AG04449 (cell line): ENCODE measurements around the gene COL9A1.
"Not testable (repeated sequence)": the region's sequence is repeated elsewhere in the genome, so short reads cannot be mapped to it uniquely, and the experiment has no call there.

ENCODE experiments used
- CTCF ChIA-PET: fragments of 350-600 bp; formaldehyde crosslinking; extraction: SDS; loops from one replicate; lab custom pipeline; 2021; ENCODE audit warnings: antibody characterized with exemption; lab: Yijun Ruan, JAX
- POLR2A ChIA-PET: fragments of 400-600, 350-600 bp; formaldehyde crosslinking; extraction: SDS; loops from one replicate; lab custom pipeline; 2020; ENCODE audit warnings: antibody characterized with exemption, inconsistent platforms; lab: Yijun Ruan, JAX
- DNase-seq: peaks from one replicate; pipeline ENCODE4 v3.0.0-alpha.2; 2010; ENCODE audit warnings: low read depth, low spot score
- H3K4me3 ChIP-seq: 2 replicates; pipeline ENCODE4 v1.5.1; 2011; ENCODE audit warnings: low read depth, mild to moderate bottlenecking, control low read depth, low read length
- TF ChIP-seq, protein P1 (sequence below): IDR thresholded peaks from one replicate; pipeline ENCODE4 v1.5.1; 2011; ENCODE audit warnings: mild to moderate bottlenecking, moderate library complexity, low read length, control low read depth, inconsistent platforms; ENCODE audit not compliant: insufficient read depth; ENCODE audit errors: missing control alignments

COL9A1 gene

DNA sequence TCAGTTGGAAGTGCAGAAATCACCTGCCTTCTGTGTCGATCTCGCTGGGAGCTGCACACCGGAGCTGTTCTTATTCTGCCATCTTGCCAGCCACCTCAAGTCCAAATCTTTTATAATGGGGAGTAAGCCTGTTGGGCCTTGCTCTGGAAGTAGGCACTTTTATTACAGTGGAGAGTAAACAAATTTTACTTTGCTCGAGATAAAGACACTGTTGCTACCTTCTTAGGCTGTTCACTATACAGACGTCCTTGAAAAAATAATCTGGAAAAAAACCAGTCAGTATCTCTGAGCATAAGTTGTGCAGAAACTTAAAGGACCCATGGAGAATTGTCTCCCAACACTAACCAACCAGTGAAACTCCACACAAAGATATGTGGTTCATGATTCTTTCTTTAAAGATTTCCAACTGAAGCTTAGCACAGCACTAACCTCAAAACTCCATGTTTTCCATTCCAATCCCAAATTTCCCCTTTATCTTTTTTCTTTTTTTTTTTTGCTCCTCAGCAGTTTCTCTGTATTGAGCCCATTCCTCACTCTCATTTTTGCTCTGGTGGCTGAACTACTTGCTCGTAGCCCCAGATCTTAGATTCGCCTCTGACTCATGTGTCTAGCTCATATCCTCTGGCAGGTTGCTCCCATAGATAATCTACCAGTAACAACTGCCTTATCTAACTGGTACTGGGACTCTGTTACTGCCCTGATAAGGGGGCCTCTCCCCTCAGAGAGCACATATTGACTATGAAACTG is 34.3 kb upstream of the COL9A1 start:
- TF ChIP-seq, protein P1, sequence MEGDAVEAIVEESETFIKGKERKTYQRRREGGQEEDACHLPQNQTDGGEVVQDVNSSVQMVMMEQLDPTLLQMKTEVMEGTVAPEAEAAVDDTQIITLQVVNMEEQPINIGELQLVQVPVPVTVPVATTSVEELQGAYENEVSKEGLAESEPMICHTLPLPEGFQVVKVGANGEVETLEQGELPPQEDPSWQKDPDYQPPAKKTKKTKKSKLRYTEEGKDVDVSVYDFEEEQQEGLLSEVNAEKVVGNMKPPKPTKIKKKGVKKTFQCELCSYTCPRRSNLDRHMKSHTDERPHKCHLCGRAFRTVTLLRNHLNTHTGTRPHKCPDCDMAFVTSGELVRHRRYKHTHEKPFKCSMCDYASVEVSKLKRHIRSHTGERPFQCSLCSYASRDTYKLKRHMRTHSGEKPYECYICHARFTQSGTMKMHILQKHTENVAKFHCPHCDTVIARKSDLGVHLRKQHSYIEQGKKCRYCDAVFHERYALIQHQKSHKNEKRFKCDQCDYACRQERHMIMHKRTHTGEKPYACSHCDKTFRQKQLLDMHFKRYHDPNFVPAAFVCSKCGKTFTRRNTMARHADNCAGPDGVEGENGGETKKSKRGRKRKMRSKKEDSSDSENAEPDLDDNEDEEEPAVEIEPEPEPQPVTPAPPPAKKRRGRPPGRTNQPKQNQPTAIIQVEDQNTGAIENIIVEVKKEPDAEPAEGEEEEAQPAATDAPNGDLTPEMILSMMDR, result no peak
- POLR2A ChIA-PET, result interaction anchor here (0.5 kb wide), 1 partner anchor 336 kb away, joined by 3 read pairs; no protein-coding TSS in a partner anchor
- CTCF ChIA-PET, result interaction anchor here (1.7 kb wide), 1 partner anchor 34 kb away, joined by 5 read pairs; no protein-coding TSS in a partner anchor
- no peak overlapping the region for H3K4me3 ChIP-seq
- no peak for DNase-seq

DNA sequence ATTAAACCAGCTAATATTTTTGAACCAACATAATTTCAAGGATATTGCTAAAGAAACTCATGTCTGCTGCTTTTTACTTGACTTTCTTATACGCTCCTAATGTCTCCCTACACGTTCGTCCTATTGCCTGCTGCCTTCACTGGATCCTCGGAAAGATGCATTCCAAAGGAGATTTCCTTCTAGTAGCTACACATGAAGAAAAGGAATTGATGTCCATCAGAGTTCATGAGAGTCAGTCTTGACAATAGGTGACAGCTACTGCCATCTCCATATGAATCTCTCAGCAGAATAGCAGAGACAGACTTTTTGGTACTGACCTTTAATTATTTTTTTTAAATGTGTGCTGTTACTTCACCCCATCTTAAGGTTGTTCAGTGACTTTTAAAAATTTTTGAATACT is 24.2 kb upstream of the COL9A1 start:
- no peak for DNase-seq
- TF ChIP-seq, protein P1, result no peak
- no peak overlapping the region for H3K4me3 ChIP-seq
- CTCF ChIA-PET, result interaction anchor here (1.1 kb wide), 1 partner anchor 42 kb away, joined by 4 read pairs; no protein-coding TSS in a partner anchor
- POLR2A ChIA-PET, result no interaction called here

DNA sequence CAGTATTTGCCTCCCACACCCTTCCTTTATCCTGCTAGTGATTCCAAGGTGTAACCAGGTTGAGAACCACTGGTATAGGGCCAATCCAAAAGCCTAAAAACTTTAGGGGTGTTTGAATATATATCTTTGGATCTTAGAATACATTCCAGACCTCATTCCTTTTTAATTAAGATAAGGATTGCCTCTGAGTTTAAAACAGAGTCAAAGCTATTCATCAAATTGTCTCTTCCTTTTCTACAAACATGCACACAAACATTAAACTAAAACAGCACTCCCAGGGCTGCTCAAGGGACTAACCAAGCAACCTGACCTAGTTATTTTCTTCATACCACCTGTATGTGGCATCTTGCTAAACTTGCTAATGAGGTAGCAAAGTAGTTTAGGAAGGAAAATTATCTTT is 22.1 kb upstream of the COL9A1 start:
- no peak for DNase-seq
- CTCF ChIA-PET, result interaction anchor here (1.4 kb wide), 1 partner anchor 15 kb away, joined by 4 read pairs; no protein-coding TSS in a partner anchor
- POLR2A ChIA-PET, result no interaction called here
- H3K4me3 ChIP-seq, result no peak overlapping the region
- TF ChIP-seq, protein P1, result no peak

DNA sequence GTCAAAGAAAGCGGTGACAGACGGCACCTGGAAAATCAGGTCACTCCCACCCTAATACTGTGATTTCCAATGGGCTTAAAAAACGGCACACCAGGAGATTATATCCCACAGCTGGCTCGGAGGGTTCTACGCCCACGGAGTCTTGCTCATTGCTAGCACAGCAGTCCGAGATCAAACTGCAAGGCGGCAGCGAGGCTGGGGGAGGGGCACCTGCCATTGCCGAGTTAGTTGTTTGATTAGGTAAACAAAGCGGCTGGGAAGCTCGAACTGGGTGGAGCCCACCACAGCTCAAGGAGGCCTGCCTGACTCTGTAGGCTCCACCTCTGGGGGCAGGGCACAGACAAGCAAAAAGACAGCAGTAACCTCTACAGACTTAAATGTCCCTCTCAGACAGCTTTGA is 14.9 kb upstream of the COL9A1 start:
- DNase-seq, CTCF ChIA-PET, H3K4me3 ChIP-seq, POLR2A ChIA-PET: not testable (repeated sequence)

DNA sequence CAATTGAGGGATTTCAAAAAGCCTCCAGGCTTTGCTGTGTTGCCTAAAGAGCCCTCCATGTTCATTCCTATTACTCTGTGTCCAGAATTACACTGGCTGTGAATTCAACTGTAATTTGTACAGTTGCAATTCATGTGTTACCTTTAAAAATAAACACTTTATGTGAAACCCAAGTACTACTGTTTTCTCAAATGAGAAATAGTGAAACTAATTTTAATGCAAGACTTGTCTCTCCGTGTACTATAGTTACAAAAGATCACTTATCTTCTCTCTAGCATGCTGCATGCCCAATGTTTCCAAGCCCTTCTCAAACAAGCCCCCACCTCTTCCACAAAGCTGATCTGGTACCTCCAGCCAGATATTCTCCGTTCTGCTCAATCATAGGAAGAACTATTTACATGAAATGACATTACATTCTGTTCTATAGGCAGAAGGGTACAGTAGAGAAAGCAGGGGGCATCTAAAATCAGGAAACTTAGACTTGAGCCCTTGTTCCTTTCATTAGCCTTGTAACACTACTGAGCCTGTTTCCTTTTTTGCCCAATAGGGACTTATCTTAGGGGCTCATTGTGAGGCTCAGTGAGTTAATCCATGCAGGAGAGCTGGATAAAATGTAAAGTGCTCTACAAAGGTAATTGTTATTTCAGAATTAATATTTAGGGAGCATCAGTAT is 12.3 kb upstream of the COL9A1 start:
- DNase-seq, result no peak
- ChIA-PET POLR2A (no interaction called here), CTCF (interaction anchor here (1.1 kb wide), 1 partner anchor 9 kb away, joined by 3 read pairs; no protein-coding TSS in a partner anchor)
- H3K4me3 ChIP-seq, result no peak overlapping the region
- TF ChIP-seq, protein P1, result no peak

DNA sequence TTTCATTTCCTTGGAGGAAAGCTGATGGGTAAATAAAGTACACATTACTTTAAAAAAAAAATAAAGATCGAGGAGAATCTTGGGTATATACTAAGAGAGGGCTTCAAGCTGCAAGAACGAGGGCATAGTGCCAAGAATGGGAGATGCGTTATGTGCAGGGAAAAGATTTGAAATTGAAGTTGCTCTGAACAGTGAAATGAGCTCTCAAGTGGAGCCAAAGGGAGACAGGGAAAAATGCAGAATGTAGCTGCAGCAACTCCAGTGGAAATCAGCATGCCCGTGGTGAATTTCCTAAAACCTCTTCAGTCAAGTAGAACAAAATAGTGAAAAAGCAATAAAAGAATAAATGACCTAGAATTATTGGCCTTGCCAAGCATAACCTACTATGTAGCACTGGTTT is 11.4 kb upstream of the COL9A1 start:
- TF ChIP-seq, protein P1, result no peak
- DNase-seq, result no peak
- POLR2A ChIA-PET, result no interaction called here
- CTCF ChIA-PET, result interaction anchor here (0.8 kb wide), 1 partner anchor 373 kb away, joined by 4 read pairs; no protein-coding TSS in a partner anchor
- H3K4me3 ChIP-seq, result no peak overlapping the region
